ENCODE results near the gene C10orf95.

C10orf95 gene

GRCh38 chr10:102467971-102468438, 16.7 kb upstream of the C10orf95 start:
- TF ChIP-seq, protein P1, sequence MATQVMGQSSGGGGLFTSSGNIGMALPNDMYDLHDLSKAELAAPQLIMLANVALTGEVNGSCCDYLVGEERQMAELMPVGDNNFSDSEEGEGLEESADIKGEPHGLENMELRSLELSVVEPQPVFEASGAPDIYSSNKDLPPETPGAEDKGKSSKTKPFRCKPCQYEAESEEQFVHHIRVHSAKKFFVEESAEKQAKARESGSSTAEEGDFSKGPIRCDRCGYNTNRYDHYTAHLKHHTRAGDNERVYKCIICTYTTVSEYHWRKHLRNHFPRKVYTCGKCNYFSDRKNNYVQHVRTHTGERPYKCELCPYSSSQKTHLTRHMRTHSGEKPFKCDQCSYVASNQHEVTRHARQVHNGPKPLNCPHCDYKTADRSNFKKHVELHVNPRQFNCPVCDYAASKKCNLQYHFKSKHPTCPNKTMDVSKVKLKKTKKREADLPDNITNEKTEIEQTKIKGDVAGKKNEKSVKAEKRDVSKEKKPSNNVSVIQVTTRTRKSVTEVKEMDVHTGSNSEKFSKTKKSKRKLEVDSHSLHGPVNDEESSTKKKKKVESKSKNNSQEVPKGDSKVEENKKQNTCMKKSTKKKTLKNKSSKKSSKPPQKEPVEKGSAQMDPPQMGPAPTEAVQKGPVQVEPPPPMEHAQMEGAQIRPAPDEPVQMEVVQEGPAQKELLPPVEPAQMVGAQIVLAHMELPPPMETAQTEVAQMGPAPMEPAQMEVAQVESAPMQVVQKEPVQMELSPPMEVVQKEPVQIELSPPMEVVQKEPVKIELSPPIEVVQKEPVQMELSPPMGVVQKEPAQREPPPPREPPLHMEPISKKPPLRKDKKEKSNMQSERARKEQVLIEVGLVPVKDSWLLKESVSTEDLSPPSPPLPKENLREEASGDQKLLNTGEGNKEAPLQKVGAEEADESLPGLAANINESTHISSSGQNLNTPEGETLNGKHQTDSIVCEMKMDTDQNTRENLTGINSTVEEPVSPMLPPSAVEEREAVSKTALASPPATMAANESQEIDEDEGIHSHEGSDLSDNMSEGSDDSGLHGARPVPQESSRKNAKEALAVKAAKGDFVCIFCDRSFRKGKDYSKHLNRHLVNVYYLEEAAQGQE (IDR thresholded peaks at IDR 0.05; ENCODE audit: insufficient replicate concordance, low read depth), result no peak
- TF ChIP-seq SPI1 (IDR thresholded peaks at IDR 0.05; ENCODE audit: borderline replicate concordance, low read depth), result peak; percentile 81
- TF ChIP-seq GABPA (IDR thresholded peaks at IDR 0.05; ENCODE audit: low read depth), result no peak
- no peak for TF ChIP-seq POLR2AphosphoS5 (IDR thresholded peaks at IDR 0.05; ENCODE audit: low read depth)
- no peak for TF ChIP-seq CTCF (IDR thresholded peaks at IDR 0.05; ENCODE audit: insufficient read depth, low read length)
- H3K27me3 ChIP-seq (ENCODE audit: insufficient read depth, poor library complexity, severe bottlenecking), result no peaks in the 10 kb centered on the region
- peak overlapping the region; percentile 51 for H3K27ac ChIP-seq (replicated peaks)
- no peak overlapping the region for H3K4me3 ChIP-seq (replicated peaks; ENCODE audit: insufficient read depth, low read length)
- DNase-seq (ENCODE audit: low read depth in 1 of 2, low spot score in 1 of 2), result peak; percentile 88 to 92

- no peak for DNase-seq (ENCODE audit: low read depth in 1 of 2, low spot score in 1 of 2)
- H3K4me3 ChIP-seq (replicated peaks; ENCODE audit: insufficient read depth, low read length), result no peak overlapping the region
- TF ChIP-seq, protein P1 (IDR thresholded peaks at IDR 0.05; ENCODE audit: insufficient replicate concordance, low read depth), result no peak
- TF ChIP-seq POLR2AphosphoS5 (IDR thresholded peaks at IDR 0.05; ENCODE audit: low read depth) (no peak), CTCF (IDR thresholded peaks at IDR 0.05; ENCODE audit: insufficient read depth, low read length) (no peak), SPI1 (IDR thresholded peaks at IDR 0.05; ENCODE audit: borderline replicate concordance, low read depth) (no peak), GABPA (IDR thresholded peaks at IDR 0.05; ENCODE audit: low read depth) (no peak)
- no peaks in the 10 kb centered on the region for H3K27me3 ChIP-seq (ENCODE audit: insufficient read depth, poor library complexity, severe bottlenecking)
- no peak overlapping the region for H3K27ac ChIP-seq (replicated peaks)
Measured at GRCh38 chr10:102467318-102467717, 16.0 kb upstream of the C10orf95 start.

GRCh38 chr10:102465466-102465865, 14.1 kb upstream of the C10orf95 start:
- no peak overlapping the region for H3K27ac ChIP-seq (replicated peaks)
- no peak for TF ChIP-seq CTCF (IDR thresholded peaks at IDR 0.05; ENCODE audit: insufficient read depth, low read length)
- TF ChIP-seq, protein P1 (IDR thresholded peaks at IDR 0.05; ENCODE audit: insufficient replicate concordance, low read depth), result no peak
- TF ChIP-seq POLR2AphosphoS5 (IDR thresholded peaks at IDR 0.05; ENCODE audit: low read depth), result no peak
- TF ChIP-seq GABPA (IDR thresholded peaks at IDR 0.05; ENCODE audit: low read depth), result no peak
- TF ChIP-seq SPI1 (IDR thresholded peaks at IDR 0.05; ENCODE audit: borderline replicate concordance, low read depth), result no peak
- no peak overlapping the region for H3K4me3 ChIP-seq (replicated peaks; ENCODE audit: insufficient read depth, low read length)
- H3K27me3 ChIP-seq (ENCODE audit: insufficient read depth, poor library complexity, severe bottlenecking), result no peaks in the 10 kb centered on the region
- no peak for DNase-seq (ENCODE audit: low read depth in 1 of 2, low spot score in 1 of 2)
